Measurements from ENCODE around the gene CBX4.

DNA sequence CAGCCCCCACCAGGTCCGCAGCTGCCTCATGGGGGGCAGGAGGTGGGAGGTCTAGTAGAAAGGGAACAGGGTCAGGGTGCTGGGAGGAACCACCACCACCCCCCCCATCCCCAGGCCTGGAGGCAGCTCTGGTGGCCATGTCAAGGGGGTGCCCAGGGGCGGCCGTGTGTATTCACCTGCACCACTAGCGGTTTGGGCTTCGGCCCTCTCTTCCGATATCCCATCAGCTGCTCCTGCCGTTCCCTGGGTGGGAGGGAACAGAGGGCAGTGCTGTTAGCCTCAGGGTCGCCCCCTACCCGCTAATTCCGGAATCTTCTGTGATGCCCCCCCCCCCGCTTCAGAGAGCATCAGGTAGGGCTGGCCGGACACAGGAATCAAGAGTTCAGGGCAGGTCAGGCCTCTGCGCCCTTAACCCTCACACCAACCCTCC lies 3.8 kb downstream of the CBX4 start:
- TF ChIP-seq, protein P1, sequence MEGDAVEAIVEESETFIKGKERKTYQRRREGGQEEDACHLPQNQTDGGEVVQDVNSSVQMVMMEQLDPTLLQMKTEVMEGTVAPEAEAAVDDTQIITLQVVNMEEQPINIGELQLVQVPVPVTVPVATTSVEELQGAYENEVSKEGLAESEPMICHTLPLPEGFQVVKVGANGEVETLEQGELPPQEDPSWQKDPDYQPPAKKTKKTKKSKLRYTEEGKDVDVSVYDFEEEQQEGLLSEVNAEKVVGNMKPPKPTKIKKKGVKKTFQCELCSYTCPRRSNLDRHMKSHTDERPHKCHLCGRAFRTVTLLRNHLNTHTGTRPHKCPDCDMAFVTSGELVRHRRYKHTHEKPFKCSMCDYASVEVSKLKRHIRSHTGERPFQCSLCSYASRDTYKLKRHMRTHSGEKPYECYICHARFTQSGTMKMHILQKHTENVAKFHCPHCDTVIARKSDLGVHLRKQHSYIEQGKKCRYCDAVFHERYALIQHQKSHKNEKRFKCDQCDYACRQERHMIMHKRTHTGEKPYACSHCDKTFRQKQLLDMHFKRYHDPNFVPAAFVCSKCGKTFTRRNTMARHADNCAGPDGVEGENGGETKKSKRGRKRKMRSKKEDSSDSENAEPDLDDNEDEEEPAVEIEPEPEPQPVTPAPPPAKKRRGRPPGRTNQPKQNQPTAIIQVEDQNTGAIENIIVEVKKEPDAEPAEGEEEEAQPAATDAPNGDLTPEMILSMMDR (IDR thresholded peaks at IDR 0.05): no peak
- TF ChIP-seq POLR2AphosphoS5 (IDR thresholded peaks at IDR 0.05): no peak
